Measurements from ENCODE around the gene HOXA1.

Gene HOXA1

GRCh38 chr7:27116962-27117886 is 21.4 kb upstream of the HOXA1 start:
- no peak for DNase-seq (ENCODE audit: low read depth)

DNA sequence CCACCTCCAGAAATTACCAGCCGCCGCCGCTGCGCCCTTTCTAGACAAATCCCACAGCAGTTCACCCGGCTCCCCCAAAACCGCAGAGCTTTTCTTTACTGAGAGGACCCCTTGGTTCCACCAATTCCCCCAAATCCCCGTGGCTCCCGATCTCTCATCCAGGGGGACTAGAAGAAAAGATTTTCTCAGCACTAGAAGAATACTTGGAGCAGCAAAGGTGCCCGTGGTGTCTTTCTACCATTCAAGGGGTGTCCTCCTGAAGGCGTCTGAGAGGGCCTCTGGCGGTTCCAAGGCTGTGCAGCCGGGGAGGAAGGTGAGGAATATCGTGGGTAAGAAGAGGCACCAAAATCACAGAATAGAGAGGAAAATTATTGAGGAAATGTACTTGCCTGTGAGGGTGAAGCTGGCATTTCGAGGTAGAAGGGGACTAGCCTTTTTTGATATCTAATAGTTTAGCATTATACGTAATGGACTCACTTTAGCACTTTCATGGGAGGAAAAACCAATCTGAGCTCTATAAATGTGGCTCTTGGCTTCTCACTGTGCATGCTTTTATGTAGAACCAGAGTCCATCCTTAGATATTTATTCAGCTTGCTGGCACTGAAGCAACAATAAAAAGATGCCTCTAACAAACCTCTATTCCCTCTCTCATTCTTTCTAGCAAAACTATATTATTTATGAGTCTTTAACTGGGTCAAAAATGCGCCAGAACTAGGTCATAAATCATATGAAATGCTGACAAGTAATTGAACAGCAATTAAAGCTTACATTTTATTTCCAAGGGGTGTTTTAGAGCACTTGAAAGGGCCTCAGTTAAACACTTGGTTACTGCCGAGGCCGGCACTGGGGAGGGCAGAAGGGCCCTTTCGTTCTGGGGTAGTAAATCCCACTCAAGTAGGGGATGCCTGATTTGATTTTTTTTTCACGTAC is 20.5 kb upstream of the HOXA1 start:
- DNase-seq (ENCODE audit: low read depth) = no peak

DNA sequence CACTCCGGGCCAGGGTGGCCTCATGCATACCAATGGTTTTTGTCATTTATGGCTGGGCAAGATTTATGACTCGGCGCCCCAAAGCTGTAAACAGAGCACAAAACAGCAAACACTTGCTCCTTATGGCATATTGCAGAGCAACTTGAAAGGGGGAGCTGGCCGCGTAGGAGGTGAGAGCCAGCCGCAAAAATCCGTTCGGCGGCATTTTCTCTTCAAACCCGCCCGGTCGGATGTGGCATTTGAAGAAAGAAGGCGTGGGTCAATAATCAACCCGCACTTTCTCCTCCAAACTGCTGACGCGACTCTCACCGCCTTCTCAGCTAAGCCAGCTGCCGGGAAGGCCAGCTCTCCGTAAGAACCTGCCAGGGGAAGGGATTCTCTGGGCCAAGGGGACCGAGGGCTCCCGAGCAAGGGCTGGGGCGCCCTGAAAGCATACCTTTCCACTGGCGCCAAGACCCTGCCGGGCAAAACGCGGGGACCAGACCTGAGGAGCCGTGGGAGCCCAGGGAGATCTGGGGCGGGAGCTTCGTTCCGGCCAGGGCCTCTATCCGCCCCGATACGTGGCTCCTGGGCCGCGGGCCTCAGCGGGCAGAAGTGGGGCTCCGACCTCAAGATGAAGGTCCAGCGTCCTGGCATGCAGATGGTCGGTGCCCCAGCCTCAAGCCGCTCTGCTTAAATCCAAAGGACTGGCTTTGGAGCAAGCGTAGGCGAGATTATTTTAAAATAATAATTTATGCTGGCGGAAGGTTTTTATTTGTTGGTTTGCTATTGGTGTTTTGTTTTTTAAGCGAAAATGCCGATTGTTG is 19.6 kb upstream of the HOXA1 start:
- no peak for DNase-seq (ENCODE audit: low read depth)

DNA sequence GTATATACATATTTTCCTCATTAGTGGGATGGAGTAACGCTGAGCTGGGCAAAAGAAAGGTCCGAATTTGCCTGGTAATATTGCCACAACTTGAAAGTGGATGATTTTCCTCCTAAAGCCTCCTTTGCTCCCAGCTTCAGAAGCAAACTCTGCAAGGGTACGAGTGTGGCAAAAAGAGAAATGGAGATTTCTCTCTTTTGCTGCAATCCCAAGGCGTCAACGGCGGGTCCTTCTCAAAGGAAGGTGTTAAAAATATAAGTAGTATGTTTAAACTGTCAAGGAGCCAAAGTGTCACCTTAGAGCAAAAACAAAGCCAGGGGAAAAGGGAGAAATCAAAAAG is 19.1 kb upstream of the HOXA1 start:
- no peak for DNase-seq (ENCODE audit: low read depth)

DNA sequence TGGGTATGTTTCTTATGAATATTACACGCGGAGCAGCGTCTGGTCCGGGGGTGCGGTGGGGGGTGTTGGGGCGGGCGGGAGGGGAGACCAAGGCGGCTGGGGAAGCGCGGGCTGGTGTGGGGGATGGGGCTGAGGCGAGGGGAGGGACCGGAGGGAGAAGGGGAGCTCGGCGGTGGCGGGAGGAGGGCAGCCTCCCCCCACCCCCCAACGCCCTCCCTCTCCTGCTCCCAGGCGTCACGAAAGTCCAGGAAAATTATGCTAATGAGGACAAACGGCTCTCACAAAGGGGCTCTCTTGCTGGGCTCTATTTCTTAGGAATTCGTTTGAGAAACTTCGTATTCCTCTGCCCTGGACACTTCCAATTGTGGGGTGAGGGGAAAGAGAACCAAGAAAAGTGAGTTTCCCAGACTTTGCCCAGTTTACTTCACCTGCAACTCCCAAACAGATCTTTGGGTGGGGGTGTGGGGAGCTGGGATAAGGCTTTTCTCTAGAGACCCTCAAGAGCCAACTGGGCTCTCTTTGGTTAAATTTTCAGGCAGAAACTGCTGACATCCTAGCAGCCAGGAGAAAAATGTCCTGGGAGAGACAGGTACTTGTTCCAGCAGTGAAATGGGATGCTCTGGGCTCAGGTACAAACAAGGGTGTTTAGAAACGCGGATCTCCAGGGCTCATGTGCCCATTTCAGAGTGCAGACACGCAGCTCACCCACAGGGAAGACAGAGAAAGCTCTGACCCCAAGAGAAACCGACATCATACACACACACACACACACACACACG is 18.4 kb upstream of the HOXA1 start:
- no peak for DNase-seq (ENCODE audit: low read depth)

DNA sequence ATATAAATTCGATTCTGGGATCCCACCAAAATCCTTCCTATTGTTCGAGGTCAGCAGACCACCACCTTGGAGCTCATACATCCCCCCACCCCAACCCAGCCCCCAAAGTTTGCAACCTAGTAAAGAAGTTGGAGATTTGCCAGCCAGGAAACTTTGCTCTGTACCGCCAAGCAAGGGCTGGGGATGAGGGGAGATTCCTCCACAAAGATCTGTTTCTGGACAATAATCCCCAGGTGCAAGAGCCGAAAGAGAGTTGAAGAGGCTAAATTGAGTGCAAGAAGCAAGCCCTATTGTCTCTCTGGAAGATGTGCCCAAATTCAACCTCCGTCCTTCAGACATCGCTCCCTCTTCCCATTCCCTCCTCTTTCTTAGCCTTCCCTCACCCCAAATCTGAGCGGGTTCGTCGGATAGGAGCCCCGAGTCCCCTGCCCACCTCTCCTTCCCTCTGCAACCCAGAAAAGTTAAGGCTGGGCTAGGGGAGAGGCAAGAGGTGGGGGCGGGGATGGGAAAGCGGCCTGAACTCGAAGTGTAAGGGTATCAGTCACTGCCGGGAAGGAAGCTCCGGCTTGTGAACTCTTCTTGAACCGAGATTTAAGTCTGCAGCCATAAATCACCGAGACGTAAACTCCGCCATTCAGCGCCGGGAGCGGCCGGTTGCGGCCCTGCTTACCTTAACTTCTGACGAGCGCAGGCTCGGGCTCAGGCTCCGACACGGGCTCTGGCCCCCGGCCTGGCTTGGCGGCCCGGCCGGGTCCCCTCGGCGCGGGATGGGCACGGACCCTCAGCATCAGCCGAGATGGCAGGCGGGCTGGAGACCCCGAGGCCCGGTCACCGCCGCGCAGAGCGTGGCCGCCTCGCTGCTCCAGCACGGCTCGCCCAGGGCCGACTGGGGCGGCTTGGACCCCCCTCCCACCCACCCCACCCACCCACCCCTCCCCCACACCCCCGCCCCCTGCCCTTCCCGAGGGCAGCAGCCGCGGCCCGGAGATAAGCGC is 17.5 kb upstream of the HOXA1 start:
- DNase-seq (ENCODE audit: low read depth) = no peak

DNA sequence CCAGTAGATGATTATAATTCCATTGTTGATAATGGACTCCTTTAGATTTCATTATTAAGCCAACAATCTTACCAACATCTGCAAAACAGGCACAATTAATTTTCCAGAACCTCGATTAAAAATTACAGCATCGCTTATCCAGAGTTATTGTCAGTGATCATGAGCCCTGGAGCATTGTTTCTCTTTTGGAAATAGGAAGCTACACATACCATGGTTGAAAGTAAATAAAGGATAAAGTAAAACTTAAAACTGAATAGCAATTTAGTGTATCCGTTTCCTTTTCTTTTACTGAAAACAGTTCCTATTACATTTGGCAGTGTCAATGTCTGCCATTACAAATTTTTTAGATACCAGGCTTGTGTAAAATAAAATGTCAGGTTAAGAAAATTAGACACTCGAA is 16.6 kb upstream of the HOXA1 start:
- no peak for DNase-seq (ENCODE audit: low read depth)

- DNase-seq (ENCODE audit: low read depth) = no peak
These were observed 16.0 kb upstream of the HOXA1 start for GRCh38 chr7:27111751-27112277.

DNA sequence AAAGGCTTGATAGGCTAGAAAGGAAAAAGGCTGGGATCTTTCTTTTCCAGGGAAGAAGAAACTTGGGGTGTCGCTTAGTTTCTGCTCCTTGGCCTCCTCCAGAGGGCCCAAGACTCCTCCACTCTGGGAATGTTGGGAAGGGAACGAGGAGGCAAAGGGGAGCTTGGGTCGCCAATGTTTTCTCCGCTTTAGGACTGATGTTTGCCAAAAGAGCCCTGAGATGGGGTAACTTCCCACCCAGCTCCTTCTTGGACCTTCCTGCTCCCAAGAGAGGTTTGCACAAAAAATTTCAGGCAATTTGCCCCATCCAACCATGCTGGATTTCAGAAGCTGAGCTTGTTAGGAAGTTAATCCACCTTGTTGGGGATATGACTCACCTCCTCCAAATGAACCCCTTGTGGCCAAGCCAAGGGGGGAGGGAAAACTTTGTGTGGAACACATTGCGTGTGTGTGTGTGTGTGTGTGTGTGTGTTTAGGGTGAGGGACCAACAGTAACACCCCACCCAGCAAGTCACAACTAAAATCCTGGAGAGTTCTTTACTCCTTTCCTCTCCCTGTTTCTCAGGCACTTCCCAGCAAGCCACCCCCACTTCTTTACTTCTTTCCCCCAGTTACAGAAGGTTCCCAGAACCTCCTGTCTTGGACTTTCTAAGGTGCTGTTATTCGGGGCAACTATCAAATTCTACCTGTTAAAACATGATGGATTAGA is 15.4 kb upstream of the HOXA1 start:
- no peak for DNase-seq (ENCODE audit: low read depth)

DNA sequence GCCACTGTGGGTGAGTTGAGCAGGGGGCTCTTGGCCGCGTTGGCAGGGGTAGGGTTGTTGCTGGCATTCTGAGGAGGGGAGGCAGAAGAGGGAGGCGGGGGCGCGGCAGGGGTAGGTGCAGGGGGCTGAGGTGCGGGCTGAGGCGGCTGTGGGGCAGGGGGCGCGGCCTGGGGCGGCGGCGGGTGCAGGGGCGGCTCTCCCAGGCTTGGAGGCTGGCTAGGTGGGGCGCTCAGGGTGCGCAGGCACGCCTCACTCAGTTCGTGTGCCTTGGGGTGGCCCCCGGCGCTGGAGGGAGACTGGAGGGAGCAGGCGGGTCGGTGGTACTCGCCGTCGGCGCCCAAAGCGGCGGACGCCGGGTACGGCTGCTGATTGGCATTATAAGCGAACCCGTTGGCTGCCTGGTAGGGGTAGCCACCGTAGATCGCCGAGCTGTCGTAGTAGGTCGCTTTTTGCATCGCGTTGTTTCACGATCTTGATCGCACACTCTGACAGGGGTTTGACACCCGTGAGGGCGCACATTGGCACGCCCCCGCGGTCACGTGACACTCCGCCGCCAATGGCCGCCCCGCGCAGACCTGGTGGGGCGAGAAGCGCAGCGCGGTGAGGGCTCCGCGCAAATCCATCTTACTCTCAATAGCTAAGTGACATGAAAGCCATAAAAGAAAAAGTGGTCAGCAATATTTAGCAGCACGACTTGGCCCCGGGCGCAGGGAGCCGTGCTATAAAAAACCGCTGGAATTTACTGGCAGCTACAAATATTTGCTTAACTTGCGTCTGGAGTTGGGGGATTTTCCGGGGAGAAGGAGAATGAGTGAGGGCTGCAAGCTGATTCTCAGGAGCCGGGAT is 14.6 kb upstream of the HOXA1 start:
- DNase-seq (ENCODE audit: low read depth) = no peak

GRCh38 chr7:27109466-27110185 is 13.8 kb upstream of the HOXA1 start:
- DNase-seq (ENCODE audit: low read depth) = no peak

- no peak for DNase-seq (ENCODE audit: low read depth)
These were observed 12.8 kb upstream of the HOXA1 start for GRCh38 chr7:27108390-27109127.

GRCh38 chr7:27107391-27108381 is 11.9 kb upstream of the HOXA1 start:
- DNase-seq (ENCODE audit: low read depth) = no peak

DNA sequence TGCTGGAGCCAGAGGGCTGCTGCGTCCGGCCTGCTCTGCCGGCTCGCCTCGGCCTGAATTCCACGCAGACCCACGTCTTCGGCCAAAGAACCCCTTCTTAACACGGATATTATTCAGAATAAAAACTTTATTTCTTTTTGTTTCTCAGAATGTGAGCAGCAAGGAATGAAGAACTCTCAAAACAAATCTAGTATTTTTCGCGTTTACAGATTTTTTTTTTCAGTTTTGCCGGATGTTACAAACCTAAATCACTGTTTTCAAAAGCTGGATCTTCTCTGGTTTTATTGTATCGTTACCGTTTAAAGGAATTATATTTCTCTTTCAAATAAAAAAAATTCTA is 11.1 kb upstream of the HOXA1 start:
- DNase-seq (ENCODE audit: low read depth) = no peak

DNA sequence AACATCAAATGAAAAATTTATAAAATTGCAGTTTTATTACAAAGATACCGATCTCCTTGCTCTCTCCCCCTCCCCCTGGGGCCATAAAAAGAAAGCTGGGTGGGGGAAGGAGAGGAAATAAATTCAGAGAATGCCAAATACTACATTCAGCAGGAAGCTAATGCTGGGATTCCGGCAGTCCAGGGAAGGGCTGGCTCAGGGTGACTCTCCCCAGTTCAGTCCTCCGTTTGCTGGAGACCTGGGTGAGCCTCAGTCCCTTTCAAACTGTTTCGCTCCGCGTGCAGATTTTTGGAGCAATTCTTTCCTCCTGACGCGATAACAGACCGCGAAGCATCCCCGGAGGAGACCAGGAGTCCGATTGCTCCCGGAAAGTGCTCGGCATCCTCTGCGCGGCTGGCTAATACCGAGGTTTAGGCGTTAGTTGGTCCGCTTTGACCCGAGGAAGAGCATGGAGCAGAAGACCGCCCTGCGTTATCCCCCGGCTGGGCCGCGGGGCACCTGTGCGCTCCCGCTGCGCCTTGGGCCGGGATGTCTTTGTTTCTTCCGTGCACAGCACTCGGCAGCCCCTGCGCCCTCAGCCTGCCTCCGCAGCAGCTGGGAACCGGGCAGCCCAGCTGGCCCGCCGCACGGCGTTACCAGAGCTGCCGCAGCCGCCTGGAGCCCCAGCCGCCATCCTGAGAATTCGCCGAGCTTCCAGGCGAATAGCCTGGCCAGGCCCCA is 10.5 kb upstream of the HOXA1 start:
- no peak for DNase-seq (ENCODE audit: low read depth)
